ENCODE measurements around the gene CRISPLD2.

- TF ChIP-seq MLX (CRISPR knock-in tag; IDR thresholded peaks at IDR 0.05), result no peak
- TF ChIP-seq ZNF512 (CRISPR knock-in tag; IDR thresholded peaks at IDR 0.05; ENCODE audit: borderline replicate concordance), result no peak
- no peak for TF ChIP-seq CTCF (IDR thresholded peaks at IDR 0.05)
- TF ChIP-seq JUN (CRISPR knock-in tag; IDR thresholded peaks at IDR 0.05), result no peak
- TF ChIP-seq ZNF423 (CRISPR knock-in tag; IDR thresholded peaks at IDR 0.05), result no peak
- no peak for TF ChIP-seq NR1H2 (CRISPR knock-in tag; IDR thresholded peaks at IDR 0.05)
- TF ChIP-seq E2F1 (CRISPR knock-in tag; IDR thresholded peaks at IDR 0.05), result no peak
- no peak for TF ChIP-seq ZSCAN18 (CRISPR knock-in tag; IDR thresholded peaks at IDR 0.05)
- no peak for TF ChIP-seq FOXP4 (CRISPR knock-in tag; IDR thresholded peaks at IDR 0.05)
- no peak for TF ChIP-seq ZBTB43 (CRISPR knock-in tag; IDR thresholded peaks at IDR 0.05)
- TF ChIP-seq SMAD3 (CRISPR knock-in tag; IDR thresholded peaks at IDR 0.05; ENCODE audit: borderline replicate concordance), result no peak
- TF ChIP-seq ATF3 (CRISPR knock-in tag; conservative IDR thresholded peaks at IDR 0.05), result no peak
Measured at GRCh38 chr16:84914273-84914672, 94.5 kb downstream of the CRISPLD2 start.

Data from WTC11 (cell line).